Activated CD8-positive, alpha-beta T cell treated with anti-CD3 and anti-CD28 coated beads for 36 hours (primary cell): ENCODE data around the gene TMC1. TPM values are rescaled to one million over a fixed set of nuclear protein-coding genes. Genes with fewer than 3 reads are reported as not detected.

ENCODE experiments used
- ATAC-seq: fragments of 200-7000 bp; cut with Tn5 transposase; one replicate; pipeline ENCODE4 v1.10.0; 2021; ENCODE audit warnings: mild to moderate bottlenecking, moderate library complexity
- CTCF ChIA-PET: fragments of 350-600 bp; sonication (Branson Sonifier 250); formaldehyde crosslinking; loops from one replicate; lab custom pipeline; 2021; ENCODE audit warnings: antibody characterized with exemption; lab: Charles Lee
- POLR2A ChIA-PET: fragments of 350-600 bp; sonication (Branson Sonifier 250); formaldehyde crosslinking; loops from one replicate; lab custom pipeline; 2021; ENCODE audit warnings: antibody characterized with exemption; lab: Charles Lee
- DNase-seq: peaks from one replicate; pipeline ENCODE4 v3.0.0-alpha.2; 2020
- H3K27ac Mint-ChIP-seq: one replicate; pipeline ENCODE4 v1.8.0; 2021; ENCODE audit warnings: mild to moderate bottlenecking, mixed read lengths
- H3K27me3 Mint-ChIP-seq: one replicate; pipeline ENCODE4 v1.8.0; 2021; ENCODE audit warnings: mixed read lengths
- H3K36me3 Mint-ChIP-seq: one replicate; pipeline ENCODE4 v1.8.0; 2021; ENCODE audit warnings: low read depth, mixed read lengths
- H3K4me1 Mint-ChIP-seq: one replicate; pipeline ENCODE4 v1.8.0; 2021; ENCODE audit warnings: low read depth, mixed read lengths
- H3K4me3 Mint-ChIP-seq: one replicate; pipeline ENCODE4 v1.8.0; 2021; ENCODE audit warnings: mild to moderate bottlenecking, moderate library complexity, mixed read lengths
- H3K9me3 Mint-ChIP-seq: one replicate; pipeline ENCODE4 v1.8.0; 2021; ENCODE audit warnings: mixed read lengths
- CTCF ChIP-seq: fragments of 200-600 bp; IDR thresholded peaks from one replicate; pipeline ENCODE4 v1.8.0; 2022; ENCODE audit warnings: antibody characterized with exemption, mild to moderate bottlenecking
- intact Hi-C: fragments of 100-400 bp; cut with micrococcal nuclease; formaldehyde crosslinking; loops from one replicate; pipeline ENCODE4 v1.10.0; 2022
- total RNA-seq, 2 experiments: library from RNA; stranded (reverse); gene quantifications; one replicate each; pipeline ENCODE4 v1.2.3, GENCODE V29; 2021

Gene TMC1
- total RNA-seq, 2 experiments from 2014 or later: 0.38 TPM; not detected in 1

GRCh38 chr9:72614067-72614466 is 92.7 kb downstream of the TMC1 start:
- peaks cover 6% of the 10 kb centered on the region for H3K27me3 Mint-ChIP-seq
- CTCF ChIA-PET: no interaction called here
- no peaks in the 10 kb centered on the region for H3K36me3 Mint-ChIP-seq
- H3K27ac Mint-ChIP-seq: no peak overlapping the region
- POLR2A ChIA-PET: no interaction called here
- no peak for TF ChIP-seq CTCF
- H3K4me1 Mint-ChIP-seq: no peaks in the 10 kb centered on the region
- intact Hi-C loops: no loop called here
- H3K4me3 Mint-ChIP-seq: no peak overlapping the region
- ATAC-seq (no peak), DNase-seq (no peak)
- no peaks in the 10 kb centered on the region for H3K9me3 Mint-ChIP-seq

DNA sequence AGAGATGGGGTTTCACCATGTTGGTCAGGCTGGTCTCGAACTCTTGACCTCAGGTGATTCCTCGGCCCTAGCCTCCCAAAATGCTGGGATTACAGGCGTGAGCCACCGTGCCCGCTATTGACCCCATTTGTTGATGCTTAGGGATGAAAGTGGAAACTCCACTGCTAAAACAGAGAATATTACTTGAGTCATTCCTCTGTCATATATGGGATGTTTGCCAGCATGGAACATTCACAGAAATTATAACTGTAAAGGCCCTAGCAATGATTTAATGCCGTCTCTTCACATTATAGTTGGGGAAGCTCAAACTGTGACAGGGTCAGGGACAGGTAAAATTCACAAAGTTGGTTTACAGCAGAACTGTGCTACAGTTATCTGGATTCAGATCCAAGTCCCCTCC is 94.5 kb downstream of the TMC1 start:
- intact Hi-C loops: no loop called here

DNA sequence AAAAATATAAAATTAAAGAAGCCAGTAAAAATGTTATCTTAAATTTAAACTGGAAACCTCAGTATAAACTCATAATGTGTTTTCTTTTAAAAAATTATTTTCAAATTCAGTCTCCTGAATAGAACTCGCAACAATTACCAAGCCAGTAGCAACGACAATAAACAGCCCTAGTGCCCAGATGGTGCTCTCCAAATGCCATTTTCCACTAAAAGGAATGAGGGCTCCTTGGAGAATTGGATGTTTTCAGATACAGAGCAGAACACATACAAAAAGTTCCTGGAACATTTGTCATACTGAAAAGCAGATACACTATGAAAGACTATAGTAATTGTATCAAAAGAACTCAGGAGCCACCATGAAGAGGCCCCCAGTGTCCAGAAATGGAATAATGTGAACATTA is 97.4 kb downstream of the TMC1 start:
- TF ChIP-seq CTCF: no peak
- H3K27ac Mint-ChIP-seq: no peak overlapping the region
- H3K9me3 Mint-ChIP-seq: no peaks in the 10 kb centered on the region
- intact Hi-C loops: no loop called here
- no peak for DNase-seq
- no peaks in the 10 kb centered on the region for H3K36me3 Mint-ChIP-seq
- ChIA-PET POLR2A (no interaction called here), CTCF (no interaction called here)
- no peak overlapping the region for H3K4me3 Mint-ChIP-seq
- no peaks in the 10 kb centered on the region for H3K4me1 Mint-ChIP-seq
- H3K27me3 Mint-ChIP-seq: peaks cover 3% of the 10 kb centered on the region
- ATAC-seq: no peak

More for the DNA sequence above, 94.5 kb downstream of the TMC1 start:
- H3K27ac Mint-ChIP-seq: no peak overlapping the region
- DNase-seq: no peak
- CTCF ChIA-PET: no interaction called here
- no peak for TF ChIP-seq CTCF
- no peaks in the 10 kb centered on the region for H3K9me3 Mint-ChIP-seq
- H3K27me3 Mint-ChIP-seq: peaks cover 6% of the 10 kb centered on the region
- no peak overlapping the region for H3K4me3 Mint-ChIP-seq
- POLR2A ChIA-PET: no interaction called here
- H3K4me1 Mint-ChIP-seq: no peaks in the 10 kb centered on the region
- ATAC-seq: no peak
- H3K36me3 Mint-ChIP-seq: no peaks in the 10 kb centered on the region

GRCh38 chr9:72622186-72622585 is 100.8 kb downstream of the TMC1 start:
- no peak overlapping the region for H3K4me3 Mint-ChIP-seq
- H3K4me1 Mint-ChIP-seq: no peaks in the 10 kb centered on the region
- intact Hi-C loops: no loop called here
- TF ChIP-seq CTCF: no peak
- H3K36me3 Mint-ChIP-seq: no peaks in the 10 kb centered on the region
- ATAC-seq (no peak), DNase-seq (no peak)
- POLR2A ChIA-PET: no interaction called here
- CTCF ChIA-PET: interaction anchor here (2.7 kb wide), 1 partner anchor 341 kb away, joined by 10 read pairs; no protein-coding TSS in a partner anchor
- H3K27me3 Mint-ChIP-seq: peaks cover 4% of the 10 kb centered on the region
- H3K27ac Mint-ChIP-seq: no peak overlapping the region
- H3K9me3 Mint-ChIP-seq: no peaks in the 10 kb centered on the region

DNA sequence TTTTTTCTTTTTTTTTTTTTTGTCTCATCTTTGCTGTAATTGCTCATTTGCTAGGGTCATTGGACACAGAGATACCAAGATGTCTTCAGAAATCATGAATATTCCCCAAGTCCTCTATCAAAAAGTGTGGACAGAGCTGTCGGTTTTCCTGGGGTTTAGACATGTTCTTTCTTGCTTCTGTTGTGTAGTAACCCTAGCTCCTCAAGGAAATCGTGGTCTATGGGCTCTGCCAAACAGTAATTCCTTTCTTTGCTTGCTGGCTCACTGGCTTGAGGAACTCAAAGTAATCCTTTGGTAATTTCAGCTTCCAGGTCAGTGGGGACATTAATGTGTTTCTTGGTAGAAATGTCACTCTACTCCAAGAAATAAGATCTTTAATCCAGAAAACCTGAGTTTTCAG is 101.7 kb downstream of the TMC1 start:
- CTCF ChIA-PET: interaction anchor here (2.7 kb wide), 1 partner anchor 342 kb away, joined by 10 read pairs; no protein-coding TSS in a partner anchor
- DNase-seq (no peak), ATAC-seq (no peak)
- peaks cover 1% of the 10 kb centered on the region for H3K27me3 Mint-ChIP-seq
- no peaks in the 10 kb centered on the region for H3K4me1 Mint-ChIP-seq
- H3K27ac Mint-ChIP-seq: no peak overlapping the region
- intact Hi-C loops: no loop called here
- no peak overlapping the region for H3K4me3 Mint-ChIP-seq
- POLR2A ChIA-PET: no interaction called here
- no peaks in the 10 kb centered on the region for H3K9me3 Mint-ChIP-seq
- no peak for TF ChIP-seq CTCF
- H3K36me3 Mint-ChIP-seq: no peaks in the 10 kb centered on the region
